Ectodermal cell (in vitro differentiated cells): ENCODE results near the gene RSPO4.

Experiments used
- H3K27ac ChIP-seq: 2 replicates; pipeline ENCODE4 v1.7.0; 2013; ENCODE audit warnings: mild to moderate bottlenecking, low read depth, low read length; ENCODE audit not compliant: insufficient read depth, poor library complexity, severe bottlenecking
- H3K27me3 ChIP-seq: 2 replicates; pipeline ENCODE4 v1.7.0; 2013; ENCODE audit warnings: mild to moderate bottlenecking, low read length; ENCODE audit not compliant: insufficient read depth, control insufficient read depth, poor library complexity, severe bottlenecking
- H3K36me3 ChIP-seq: one replicate; pipeline ENCODE4 v1.7.0; 2013; ENCODE audit warnings: low read length; ENCODE audit not compliant: control insufficient read depth, insufficient read depth
- H3K4me1 ChIP-seq: one replicate; pipeline ENCODE4 v1.7.0; 2013; ENCODE audit warnings: low read length; ENCODE audit not compliant: control insufficient read depth, insufficient read depth
- H3K4me3 ChIP-seq: 2 replicates; pipeline ENCODE4 v1.7.0; 2013; ENCODE audit warnings: low read depth, low read length, control low read depth; ENCODE audit not compliant: insufficient read depth
- H3K9me3 ChIP-seq: 2 replicates; pipeline ENCODE4 v1.7.0; 2013; ENCODE audit warnings: mild to moderate bottlenecking, low read length, moderate library complexity; ENCODE audit not compliant: control insufficient read depth
- WGBS, 2 experiments: methylation state at CpG; one replicate each; pipeline ENCODE4 v1.1.7; 2013; ENCODE audit warnings: missing lambda C conversion rate in 2 of 2; 5-methylcytosine and 5-hydroxymethylcytosine counted together

RSPO4 gene

GRCh38 chr20:913306-913849 lies 88.7 kb downstream of the RSPO4 start:
- 96% methylated on average over 5 of the region's 5 CpGs for WGBS, 2 experiments

GRCh38 chr20:911882-912600 lies 90.1 kb downstream of the RSPO4 start:
- H3K9me3 ChIP-seq: no peaks in the 10 kb centered on the region
- H3K4me1 ChIP-seq: peaks cover 18% of the 10 kb centered on the region
- no peaks in the 10 kb centered on the region for H3K36me3 ChIP-seq
- no peaks in the 10 kb centered on the region for H3K27me3 ChIP-seq
- WGBS, 2 experiments: 50 to 63% methylated on average over 5 of the region's 5 CpGs
- no peak overlapping the region for H3K4me3 ChIP-seq
- no peak overlapping the region for H3K27ac ChIP-seq

More at GRCh38 chr20:913306-913849, 88.7 kb downstream of the RSPO4 start:
- H3K27me3 ChIP-seq: no peaks in the 10 kb centered on the region
- no peaks in the 10 kb centered on the region for H3K36me3 ChIP-seq
- H3K27ac ChIP-seq: no peak overlapping the region
- no peaks in the 10 kb centered on the region for H3K9me3 ChIP-seq
- H3K4me3 ChIP-seq: no peak overlapping the region
- peaks cover 18% of the 10 kb centered on the region for H3K4me1 ChIP-seq

GRCh38 chr20:910870-911770 lies 91.0 kb downstream of the RSPO4 start:
- no peak overlapping the region for H3K4me3 ChIP-seq
- no peaks in the 10 kb centered on the region for H3K9me3 ChIP-seq
- no peak overlapping the region for H3K27ac ChIP-seq
- no peaks in the 10 kb centered on the region for H3K36me3 ChIP-seq
- 88 to 90% methylated on average over 12 of the region's 12 CpGs for WGBS, 2 experiments
- peaks cover 14% of the 10 kb centered on the region for H3K4me1 ChIP-seq
- no peaks in the 10 kb centered on the region for H3K27me3 ChIP-seq

DNA sequence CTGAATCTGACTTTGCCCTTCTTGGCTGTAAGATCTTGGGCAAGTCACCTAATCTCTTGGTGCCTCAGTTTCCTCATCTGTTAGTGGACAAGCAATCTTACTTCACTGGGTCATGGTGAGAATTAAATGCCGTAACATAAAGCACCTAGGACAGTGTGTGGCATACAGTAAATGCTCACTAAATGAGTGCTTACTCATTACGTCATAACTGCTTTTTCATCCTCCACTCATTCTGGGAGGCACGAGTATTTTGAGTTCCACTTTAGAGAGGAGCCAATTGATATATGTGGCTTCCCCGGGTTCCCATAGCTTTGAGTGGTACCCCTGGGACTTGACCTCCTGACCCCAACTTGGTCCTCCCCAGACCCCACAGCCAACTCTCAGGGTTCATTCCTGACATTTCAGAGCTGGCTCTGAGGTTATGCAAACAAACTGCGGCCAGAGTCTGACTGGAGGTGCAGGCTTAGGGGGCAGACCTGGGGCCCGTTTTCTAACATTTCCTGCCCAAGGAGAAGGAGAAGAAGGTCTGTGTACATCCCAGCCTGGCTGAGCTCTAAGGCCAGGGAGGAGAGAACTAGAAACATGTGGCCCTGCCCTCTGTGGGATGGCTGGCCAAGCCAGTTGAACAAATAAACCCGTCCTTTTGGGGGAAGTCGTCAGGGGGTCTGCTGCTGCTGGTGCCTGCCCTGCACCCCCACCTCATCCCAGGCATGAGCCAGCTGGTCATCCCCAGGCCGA lies 91.8 kb downstream of the RSPO4 start:
- Histone ChIP-seq H3K36me3 (no peaks in the 10 kb centered on the region), H3K4me1 (peaks cover 5% of the 10 kb centered on the region), H3K27ac (no peak overlapping the region), H3K4me3 (no peak overlapping the region), H3K27me3 (no peaks in the 10 kb centered on the region), H3K9me3 (no peaks in the 10 kb centered on the region)
- WGBS, 2 experiments: 78 to 81% methylated on average over 9 of the region's 9 CpGs

DNA sequence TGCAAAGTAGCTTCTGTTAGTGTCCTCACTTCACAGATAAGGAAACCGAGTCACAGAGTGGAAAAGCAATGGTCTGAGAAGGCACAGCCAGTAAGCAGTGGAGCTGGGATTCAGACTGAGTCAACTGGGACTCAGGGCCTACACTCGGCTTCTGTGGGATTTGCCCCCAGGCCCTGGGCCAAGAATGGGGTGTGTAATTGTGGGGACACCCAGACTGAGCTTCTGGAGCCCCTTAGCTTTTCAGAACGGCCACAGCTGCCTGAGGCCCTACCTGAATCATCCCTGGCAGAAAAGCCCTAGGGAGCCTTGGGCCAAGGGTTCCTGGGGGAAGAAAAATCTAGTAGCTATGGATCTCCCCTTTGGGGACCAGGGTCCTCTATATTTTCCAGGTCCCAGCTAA lies 92.5 kb downstream of the RSPO4 start:
- Histone ChIP-seq H3K4me3 (no peak overlapping the region), H3K4me1 (peaks cover 3% of the 10 kb centered on the region), H3K27ac (no peak overlapping the region), H3K9me3 (no peaks in the 10 kb centered on the region), H3K27me3 (no peaks in the 10 kb centered on the region), H3K36me3 (no peaks in the 10 kb centered on the region)
- 92% methylated on average over 3 of the region's 3 CpGs for WGBS, 2 experiments
